H9 (cell line): Measurements from ENCODE around the gene MAL. TPM values are rescaled to one million over a fixed set of nuclear protein-coding genes. Genes with fewer than 3 reads are reported as not detected.

Experiments used
- DNase-seq: peaks from one replicate; pipeline ENCODE4 v3.0.0-alpha.2; 2017
- H2AFZ ChIP-seq: one replicate; pipeline ENCODE4 v1.6.1; 2013; ENCODE audit warnings: mild to moderate bottlenecking, low read length, control low read depth, moderate library complexity
- H2AK5ac ChIP-seq: 2 replicates; pipeline ENCODE4 v1.6.1; 2013; ENCODE audit warnings: low read length, control low read depth, mixed read lengths; ENCODE audit not compliant: insufficient read length
- H2BK120ac ChIP-seq: one replicate; pipeline ENCODE4 v1.6.1; 2013; ENCODE audit warnings: low read depth, mild to moderate bottlenecking, low read length, control low read depth, inconsistent platforms; ENCODE audit not compliant: poor library complexity, severe bottlenecking
- H2BK12ac ChIP-seq: 2 replicates; pipeline ENCODE4 v1.6.1; 2013; ENCODE audit warnings: low read length, control low read depth, mixed read lengths, low read depth; ENCODE audit not compliant: insufficient read length
- H2BK15ac ChIP-seq: 2 replicates; pipeline ENCODE4 v1.6.1; 2013; ENCODE audit warnings: low read depth, low read length, control low read depth
- H2BK20ac ChIP-seq: one replicate; pipeline ENCODE4 v1.6.1; 2013; ENCODE audit warnings: low read depth, mild to moderate bottlenecking, low read length, control low read depth, inconsistent platforms; ENCODE audit not compliant: poor library complexity, severe bottlenecking
- H2BK5ac ChIP-seq: 2 replicates; pipeline ENCODE4 v1.6.1; 2013; ENCODE audit warnings: low read length, control low read depth, mixed read lengths; ENCODE audit not compliant: insufficient read length
- H3K14ac ChIP-seq: 2 replicates; pipeline ENCODE4 v1.6.1; 2013; ENCODE audit warnings: low read length, control low read depth; ENCODE audit not compliant: insufficient read depth
- H3K18ac ChIP-seq: 2 replicates; pipeline ENCODE4 v1.6.1; 2013; ENCODE audit warnings: low read depth, mild to moderate bottlenecking, mixed read lengths, low read length, control low read depth; ENCODE audit not compliant: insufficient read length
- H3K23ac ChIP-seq: 2 replicates; pipeline ENCODE4 v1.6.1; 2013; ENCODE audit warnings: low read length, control low read depth, mixed read lengths, low read depth; ENCODE audit not compliant: insufficient read length
- H3K23me2 ChIP-seq: 2 replicates; pipeline ENCODE4 v1.6.1; 2013; ENCODE audit warnings: low read depth, mild to moderate bottlenecking, mixed read lengths, low read length, control low read depth; ENCODE audit not compliant: insufficient read length, poor library complexity, severe bottlenecking
- H3K27ac ChIP-seq: 2 replicates; pipeline ENCODE4 v1.5.1; 2013; ENCODE audit warnings: low read length, control low read depth, mixed read lengths, low read depth; ENCODE audit not compliant: insufficient read length
- H3K27me3 ChIP-seq: 2 replicates; pipeline ENCODE4 v1.6.1; 2013; ENCODE audit warnings: low read length, control low read depth, inconsistent platforms; ENCODE audit not compliant: insufficient read depth
- H3K4ac ChIP-seq: 2 replicates; pipeline ENCODE4 v1.6.1; 2013; ENCODE audit warnings: low read depth, mild to moderate bottlenecking, control low read depth, inconsistent platforms, low read length, moderate library complexity
- H3K4me1 ChIP-seq: 2 replicates; pipeline ENCODE4 v1.6.1; 2013; ENCODE audit warnings: low read length, control low read depth, inconsistent platforms; ENCODE audit not compliant: insufficient read depth
- H3K4me2 ChIP-seq: 2 replicates; pipeline ENCODE4 v1.6.1; 2013; ENCODE audit warnings: low read length, control low read depth, mixed read lengths; ENCODE audit not compliant: insufficient read length, insufficient read depth
- H3K56ac ChIP-seq: 2 replicates; pipeline ENCODE4 v1.6.1; 2013; ENCODE audit warnings: low read depth, mild to moderate bottlenecking, mixed read lengths, low read length, control low read depth; ENCODE audit not compliant: insufficient read length
- H3K79me1 ChIP-seq: 2 replicates; pipeline ENCODE4 v1.6.1; 2013; ENCODE audit warnings: low read depth, mild to moderate bottlenecking, moderate library complexity, low read length, control low read depth, inconsistent platforms; ENCODE audit not compliant: insufficient read depth, poor library complexity, severe bottlenecking
- H3K79me2 ChIP-seq: 2 replicates; pipeline ENCODE4 v1.6.1; 2013; ENCODE audit warnings: low read length, control low read depth, inconsistent platforms; ENCODE audit not compliant: insufficient read depth
- H3K9ac ChIP-seq: 2 replicates; pipeline ENCODE4 v1.6.1; 2013; ENCODE audit warnings: low read length, control low read depth, mixed read lengths; ENCODE audit not compliant: insufficient read length; ENCODE audit errors: extremely low read depth
- H3K9me3 ChIP-seq: one replicate; pipeline ENCODE4 v1.6.1; 2013; ENCODE audit warnings: low read depth, low read length, inconsistent platforms; ENCODE audit not compliant: control insufficient read depth
- H3T11ph ChIP-seq: one replicate; pipeline ENCODE4 v1.6.1; 2013; ENCODE audit warnings: mild to moderate bottlenecking, low read length, control low read depth, inconsistent platforms
- H4K20me1 ChIP-seq: one replicate; pipeline ENCODE4 v1.6.1; 2013; ENCODE audit not compliant: control insufficient read depth, insufficient read length, insufficient read depth
- H4K5ac ChIP-seq: 2 replicates; pipeline ENCODE4 v1.6.1; 2013; ENCODE audit warnings: low read depth, mild to moderate bottlenecking, mixed read lengths, low read length, control low read depth; ENCODE audit not compliant: insufficient read length
- H4K8ac ChIP-seq: replicated peaks from 2 replicates; pipeline ENCODE4 v1.6.1; 2013; ENCODE audit warnings: low read length, control low read depth, mixed read lengths, low read depth; ENCODE audit not compliant: insufficient read length
- H4K91ac ChIP-seq: 2 replicates; pipeline ENCODE4 v1.6.1; 2013; ENCODE audit warnings: low read depth, mild to moderate bottlenecking, moderate library complexity, mixed read lengths, low read length, control low read depth; ENCODE audit not compliant: insufficient read length
- H3K27ac Mint-ChIP-seq, 3 experiments: 2 replicates in 2 of 3; 3 replicates in 1 of 3; pipeline ENCODE4 v1.8.0; 2020 to 2021; ENCODE audit warnings: mixed read lengths in 3 of 3, mild to moderate bottlenecking in 1 of 3, moderate library complexity in 1 of 3
- H3K27me3 Mint-ChIP-seq: 2 replicates; pipeline ENCODE4 v1.8.0; 2021; ENCODE audit warnings: low read depth, mild to moderate bottlenecking, moderate library complexity, mixed read lengths
- H3K36me3 Mint-ChIP-seq, 3 experiments: 2 replicates in 2 of 3; 3 replicates in 1 of 3; pipeline ENCODE4 v1.8.0; 2020 to 2021; ENCODE audit warnings: low read depth in 3 of 3, mixed read lengths in 3 of 3; ENCODE audit not compliant: insufficient read depth in 1 of 3
- H3K4me1 Mint-ChIP-seq, 2 experiments: 2 replicates each; pipeline ENCODE4 v1.8.0; 2020; ENCODE audit warnings: mixed read lengths in 2 of 2
- H3K4me3 Mint-ChIP-seq, 2 experiments: 2 replicates in 1 of 2; 3 replicates in 1 of 2; pipeline ENCODE4 v1.8.0; 2020 to 2021; ENCODE audit warnings: mild to moderate bottlenecking in 2 of 2, mixed read lengths in 2 of 2, moderate library complexity in 1 of 2
- H3K9me3 Mint-ChIP-seq, 2 experiments: 2 replicates in 1 of 2; 3 replicates in 1 of 2; pipeline ENCODE4 v1.8.0; 2020; ENCODE audit warnings: mild to moderate bottlenecking in 2 of 2, mixed read lengths in 2 of 2, moderate library complexity in 1 of 2
- CTCF ChIP-seq: fragments of 200-600 bp; sonication (generic); conservative IDR thresholded peaks from 3 replicates; pipeline ENCODE4 v1.8.0; 2021; ENCODE audit warnings: antibody characterized with exemption, mild to moderate bottlenecking
- WGBS: extraction: QIAGEN DNeasy Blood & Tissue Kit; methylation state at CpG from one replicate; pipeline ENCODE4 v1.1.7; 2013; ENCODE audit warnings: missing lambda C conversion rate, low lambda C conversion rate, mixed read lengths; ENCODE audit not compliant: insufficient read length; ENCODE audit errors: extremely low coverage; 5-methylcytosine and 5-hydroxymethylcytosine counted together
- total RNA-seq: library from RNA; stranded (reverse); gene quantifications from 2 replicates; pipeline ENCODE4 v1.2.1, GENCODE V29; 2021

MAL gene
- total RNA-seq, 1 experiment from 2014 or later: not detected

GRCh38 chr2:95074663-95075439 is 49.3 kb downstream of the MAL start:
- H3K23me2 ChIP-seq: peaks cover 8% of the 10 kb centered on the region
- H3K4ac ChIP-seq: no peak overlapping the region
- H3K27ac Mint-ChIP-seq: no peak overlapping the region
- H3K14ac ChIP-seq: no peak overlapping the region
- no peaks in the 10 kb centered on the region for H3K36me3 Mint-ChIP-seq
- no peak overlapping the region for H2AFZ ChIP-seq
- DNase-seq: no peak
- H3K23ac ChIP-seq: no peak overlapping the region
- no peak overlapping the region for H4K5ac ChIP-seq
- H3K4me2 ChIP-seq: no peak overlapping the region
- no peak overlapping the region for H2BK20ac ChIP-seq
- no peak overlapping the region for H2AK5ac ChIP-seq
- no peaks in the 10 kb centered on the region; a peak in 2 of 5 replicates for H3K9me3 Mint-ChIP-seq
- no CpG with 5 or more reads among the region's 15 CpGs for WGBS
- H3K79me1 ChIP-seq: no peaks in the 10 kb centered on the region
- H4K8ac ChIP-seq: no peak overlapping the region
- H4K20me1 ChIP-seq: no peaks in the 10 kb centered on the region
- H3K56ac ChIP-seq: no peak overlapping the region
- no peak overlapping the region for H3K9ac ChIP-seq
- no peak overlapping the region for H4K91ac ChIP-seq
- no peak overlapping the region for H3K18ac ChIP-seq
- H3K79me2 ChIP-seq: no peaks in the 10 kb centered on the region
- no peaks in the 10 kb centered on the region for H3K27me3 ChIP-seq
- peaks cover 3% of the 10 kb centered on the region; the same call in 1 of the 2 replicates for H3K4me1 ChIP-seq
- no peak overlapping the region for H3K27ac ChIP-seq
- H2BK5ac ChIP-seq: no peak overlapping the region
- no peak overlapping the region for H3T11ph ChIP-seq
- H3K27me3 Mint-ChIP-seq: peaks cover 46% of the 10 kb centered on the region
- peaks cover 20 to 25% of the 10 kb centered on the region in 2 experiments for H3K4me1 Mint-ChIP-seq
- no peak overlapping the region for H3K4me3 Mint-ChIP-seq
- TF ChIP-seq CTCF: no peak
- no peak overlapping the region for H2BK12ac ChIP-seq
- no peak overlapping the region for H2BK120ac ChIP-seq
- no peaks in the 10 kb centered on the region for H3K9me3 ChIP-seq
- H2BK15ac ChIP-seq: no peak overlapping the region
